GM19324 (cell line): ENCODE measurements around the gene SECISBP2L.

Experiments
- ATAC-seq: cut with Tn5 transposase; IDR thresholded peaks from one replicate; pipeline ENCODE4 v1.9.1; 2021; ENCODE audit warnings: mild to moderate bottlenecking, moderate library complexity; ENCODE audit not compliant: unreplicated experiment, low FRiP score

The SECISBP2L gene

GRCh38 chr15:48968066-48968465 is 78.2 kb downstream of the SECISBP2L start:
- ATAC-seq = no peak

GRCh38 chr15:48967336-48967735 is 78.9 kb downstream of the SECISBP2L start:
- no peak for ATAC-seq

GRCh38 chr15:48966595-48967301 is 79.5 kb downstream of the SECISBP2L start:
- ATAC-seq = peak; percentile 48

GRCh38 chr15:48965972-48966371 is 80.3 kb downstream of the SECISBP2L start:
- ATAC-seq = no peak

- no peak for ATAC-seq
These were observed 81.3 kb downstream of the SECISBP2L start for GRCh38 chr15:48964898-48965297.

GRCh38 chr15:48963524-48964113 is 82.6 kb downstream of the SECISBP2L start, which contains the start of gene SHC4:
Gene SHC4, minus strand, starts transcription at chr15:48963919. Its CDS starts 904 bp downstream, at chr15:48963015.
- no peak for ATAC-seq

GRCh38 chr15:48962662-48963523 is 83.4 kb downstream of the SECISBP2L start:
- no peak for ATAC-seq

- ATAC-seq = no peak
These were observed 90.3 kb downstream of the SECISBP2L start for GRCh38 chr15:48955967-48956366.

GRCh38 chr15:48955370-48955769 is 90.9 kb downstream of the SECISBP2L start:
- no peak for ATAC-seq

- ATAC-seq = no peak
These were observed 91.7 kb downstream of the SECISBP2L start for GRCh38 chr15:48954538-48954937.

- no peak for ATAC-seq
These were observed 99.4 kb downstream of the SECISBP2L start for GRCh38 chr15:48946840-48947187.

GRCh38 chr15:48946074-48946839 is 100.0 kb downstream of the SECISBP2L start:
- no peak for ATAC-seq

- no peak for ATAC-seq
These were observed 100.9 kb downstream of the SECISBP2L start for GRCh38 chr15:48945386-48945785.

- no peak for ATAC-seq
These were observed 104.3 kb downstream of the SECISBP2L start for GRCh38 chr15:48941904-48942303.

- ATAC-seq = peak; percentile 76
These were observed 105.7 kb downstream of the SECISBP2L start for GRCh38 chr15:48940508-48940907.

- no peak for ATAC-seq
These were observed 106.6 kb downstream of the SECISBP2L start for GRCh38 chr15:48939648-48940047.
